Femur (tissue), 1 donor: ENCODE measurements around the gene KCNIP4.

Experiments
- DNase-seq: peaks from one replicate; pipeline ENCODE4 v3.0.0-alpha.2; 2017

KCNIP4 gene

GRCh38 chr4:21554066-21554465 is 394.5 kb downstream of the KCNIP4 start:
- DNase-seq = no peak

GRCh38 chr4:21552455-21552854 is 396.1 kb downstream of the KCNIP4 start:
- no peak for DNase-seq

DNA sequence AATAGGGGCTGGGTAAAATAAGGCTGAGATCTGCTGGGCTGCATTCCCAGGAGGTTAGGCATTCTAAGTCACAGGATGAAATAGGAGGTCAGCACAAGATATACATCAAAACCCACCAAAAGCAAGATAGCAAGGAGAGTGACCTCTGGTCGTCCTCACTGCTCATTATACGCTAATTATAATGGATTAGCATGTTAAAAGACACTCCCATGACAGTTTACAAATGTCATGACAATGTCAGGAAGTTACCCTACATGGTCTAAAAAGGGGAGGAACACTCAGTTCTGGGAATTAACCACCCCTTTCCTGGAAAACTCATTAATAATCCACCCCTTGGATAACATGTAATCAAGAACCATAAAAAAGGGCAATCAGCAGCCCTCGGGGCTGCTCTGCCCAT is 403.6 kb downstream of the KCNIP4 start:
- no peak for DNase-seq

DNA sequence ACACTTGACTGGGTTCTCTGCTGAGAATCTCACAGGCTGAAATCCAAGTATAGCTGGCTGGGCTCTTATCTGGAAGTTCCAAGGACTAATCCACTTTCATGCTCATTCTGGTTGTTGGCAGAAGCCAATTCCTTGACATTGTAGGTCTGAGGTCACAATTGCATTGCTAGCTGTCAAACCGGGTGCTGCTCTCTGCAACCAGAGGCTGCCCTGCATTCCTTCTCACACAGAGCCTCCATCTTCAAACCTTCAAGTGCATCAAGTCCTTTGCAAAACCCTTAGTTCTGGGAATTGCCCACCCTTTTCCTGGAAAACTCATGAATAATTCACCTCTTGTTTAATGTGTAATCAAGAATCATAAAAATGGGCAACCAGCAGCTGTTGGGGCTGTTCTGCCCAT is 404.2 kb downstream of the KCNIP4 start:
- peak; percentile 25 for DNase-seq

DNA sequence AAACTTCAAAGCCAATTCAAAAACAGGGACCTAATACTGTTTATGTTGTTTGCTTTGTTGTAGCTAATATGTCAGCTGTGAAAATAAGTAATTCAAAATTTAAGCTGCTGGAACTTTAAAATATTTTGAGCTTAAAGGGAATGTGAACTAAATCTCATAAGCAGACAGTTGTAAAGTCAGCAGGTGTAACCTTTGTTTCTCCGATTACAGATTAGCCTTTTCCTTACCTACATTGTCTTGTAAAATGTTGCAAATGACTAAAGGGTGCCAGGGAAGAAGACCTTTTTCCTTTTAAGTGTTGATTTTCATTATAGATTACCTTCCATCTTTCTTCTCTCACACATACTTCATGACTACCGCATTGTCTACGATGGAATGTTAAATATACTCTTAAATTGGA is 405.1 kb downstream of the KCNIP4 start:
- no peak for DNase-seq

DNA sequence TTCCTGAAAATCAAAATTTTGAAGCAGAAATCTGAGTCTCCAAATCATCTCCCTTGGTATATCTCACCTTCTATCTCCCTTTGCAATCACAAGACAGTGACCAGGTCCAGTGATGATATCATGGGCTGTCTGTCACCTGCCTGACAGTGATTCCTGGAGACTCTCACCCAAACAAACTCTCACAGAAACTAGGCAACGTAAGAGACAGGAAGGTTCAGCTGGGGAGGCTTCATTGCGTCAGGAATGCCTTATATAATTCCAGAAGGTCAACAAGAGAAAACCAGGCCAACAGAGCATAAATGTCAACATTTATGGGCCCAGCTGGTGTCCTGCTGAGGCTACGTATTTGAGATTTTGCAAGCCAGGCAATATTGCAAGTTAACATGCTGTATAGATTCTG is 412.7 kb downstream of the KCNIP4 start:
- no peak for DNase-seq

GRCh38 chr4:21531048-21531447 is 417.5 kb downstream of the KCNIP4 start:
- no peak for DNase-seq

DNA sequence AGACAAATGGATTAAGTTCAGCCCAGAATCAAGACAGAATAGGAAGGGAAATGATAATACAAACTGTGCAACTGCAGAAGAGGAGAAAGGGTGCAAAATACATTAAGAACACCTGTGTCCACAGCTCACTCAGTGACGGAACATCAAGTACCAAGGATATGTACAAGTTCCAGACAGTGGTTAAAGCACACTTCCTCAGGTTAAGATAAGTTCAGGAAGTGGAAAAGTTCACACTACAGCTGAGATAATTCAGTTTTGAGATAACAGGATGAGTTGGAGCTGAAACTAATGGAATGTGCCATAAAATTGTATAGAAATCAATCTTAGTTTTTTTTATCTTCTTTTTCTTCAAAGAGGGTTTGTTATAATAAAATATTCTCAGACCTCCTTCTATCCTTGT is 419.4 kb downstream of the KCNIP4 start:
- DNase-seq = no peak

GRCh38 chr4:21522296-21522695 is 426.3 kb downstream of the KCNIP4 start:
- DNase-seq = no peak

GRCh38 chr4:21517126-21517859 is 431.3 kb downstream of the KCNIP4 start:
- no peak for DNase-seq

DNA sequence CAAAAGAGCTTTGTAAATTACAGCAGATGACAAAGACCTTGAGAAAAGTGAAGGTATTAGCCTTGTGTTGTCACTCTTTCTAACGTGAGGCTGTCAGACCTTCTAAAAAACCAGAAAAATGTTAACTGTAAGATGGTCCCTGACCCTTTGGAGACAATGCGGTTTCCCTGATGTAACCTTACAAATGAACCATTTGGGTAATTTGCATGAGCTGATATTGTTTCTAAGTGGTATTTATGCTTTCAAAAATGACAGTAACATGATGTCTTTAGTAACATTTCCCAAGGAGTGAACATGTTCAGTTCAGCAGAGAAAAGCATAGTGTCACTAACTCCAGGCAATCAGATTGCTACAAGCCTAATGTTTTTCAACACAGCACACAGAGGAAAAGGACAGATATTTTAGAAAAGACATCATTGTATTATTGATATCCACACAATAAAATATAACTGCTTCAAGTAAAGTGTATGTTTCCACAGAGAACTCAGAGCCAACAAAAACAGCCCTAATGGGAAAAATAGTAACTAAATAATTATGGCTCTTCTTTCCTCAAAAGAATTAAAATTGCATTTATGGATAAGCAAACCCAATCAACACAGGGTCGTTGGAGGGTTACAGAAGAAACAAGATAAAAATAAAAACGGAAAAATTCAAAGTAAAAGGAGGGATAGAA is 434.4 kb downstream of the KCNIP4 start:
- no peak for DNase-seq

GRCh38 chr4:21512353-21512752 is 436.2 kb downstream of the KCNIP4 start:
- no peak for DNase-seq

GRCh38 chr4:21507439-21507838 is 441.1 kb downstream of the KCNIP4 start:
- no peak for DNase-seq

DNA sequence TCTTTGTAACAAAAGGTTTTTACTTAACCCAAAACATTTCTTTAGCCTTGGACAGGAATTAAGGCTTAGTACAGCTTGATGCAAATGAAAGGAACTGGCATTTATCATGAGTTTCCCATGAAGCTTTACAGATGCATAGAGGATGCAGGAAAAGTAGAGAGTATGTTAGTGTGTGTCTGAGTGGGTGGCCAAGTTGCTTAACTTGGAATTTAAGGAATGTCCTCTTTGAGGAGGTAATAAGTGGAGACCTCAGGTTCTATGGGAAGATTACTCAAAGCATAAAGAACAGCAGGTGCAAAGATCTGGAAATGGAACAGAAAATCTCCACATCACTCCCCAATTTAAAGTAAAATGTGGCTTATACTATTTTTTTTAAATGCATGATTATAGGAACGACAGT is 457.9 kb downstream of the KCNIP4 start:
- no peak for DNase-seq

- peak; percentile 21 for DNase-seq
These were observed 471.8 kb downstream of the KCNIP4 start for GRCh38 chr4:21476757-21477156.

DNA sequence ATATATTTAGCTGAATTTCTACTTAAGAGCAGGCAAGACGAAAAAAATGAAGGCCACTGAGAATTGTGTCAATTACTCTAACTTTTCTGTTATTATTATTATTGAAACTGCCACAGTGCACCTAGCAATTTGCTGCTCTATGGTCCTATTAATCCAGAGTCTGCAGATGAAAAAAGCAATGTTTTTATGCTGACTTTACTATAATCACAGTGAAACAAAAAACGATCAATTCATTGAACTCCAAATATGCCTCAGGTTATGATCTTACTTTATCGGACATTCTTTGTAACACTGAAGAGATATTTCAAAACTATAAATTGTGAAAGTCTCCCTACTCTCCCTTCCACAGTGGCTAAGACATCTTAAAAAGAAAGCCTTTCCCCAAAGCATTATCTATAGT is 474.4 kb downstream of the KCNIP4 start:
- DNase-seq = no peak

GRCh38 chr4:21470535-21470934 is 478.0 kb downstream of the KCNIP4 start:
- DNase-seq = no peak

GRCh38 chr4:21469438-21470300 is 478.9 kb downstream of the KCNIP4 start:
- no peak for DNase-seq

- DNase-seq = no peak
These were observed 481.0 kb downstream of the KCNIP4 start for GRCh38 chr4:21467551-21467950.

- DNase-seq = no peak
These were observed 491.3 kb downstream of the KCNIP4 start for GRCh38 chr4:21457086-21457840.

GRCh38 chr4:21454831-21455230 is 493.7 kb downstream of the KCNIP4 start:
- no peak for DNase-seq

DNA sequence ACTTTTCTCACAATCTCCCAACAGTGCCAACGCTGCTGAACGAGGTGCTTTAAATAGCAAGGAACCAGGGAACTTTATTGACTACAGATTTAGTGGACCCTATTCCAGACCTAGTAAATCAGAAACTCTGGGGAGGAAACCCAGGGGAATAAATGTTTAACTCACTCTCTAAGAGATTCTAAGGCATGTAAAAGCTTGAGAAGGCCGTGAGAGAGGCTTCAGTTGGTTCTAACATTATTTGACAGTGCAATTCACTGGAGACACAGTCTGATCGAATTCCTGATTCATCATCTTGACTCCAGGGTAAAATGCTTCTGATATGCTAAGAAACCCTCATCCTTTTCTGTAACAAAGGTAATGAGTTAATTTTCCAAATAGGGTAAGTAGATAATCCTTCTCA is 494.4 kb downstream of the KCNIP4 start:
- no peak for DNase-seq

DNA sequence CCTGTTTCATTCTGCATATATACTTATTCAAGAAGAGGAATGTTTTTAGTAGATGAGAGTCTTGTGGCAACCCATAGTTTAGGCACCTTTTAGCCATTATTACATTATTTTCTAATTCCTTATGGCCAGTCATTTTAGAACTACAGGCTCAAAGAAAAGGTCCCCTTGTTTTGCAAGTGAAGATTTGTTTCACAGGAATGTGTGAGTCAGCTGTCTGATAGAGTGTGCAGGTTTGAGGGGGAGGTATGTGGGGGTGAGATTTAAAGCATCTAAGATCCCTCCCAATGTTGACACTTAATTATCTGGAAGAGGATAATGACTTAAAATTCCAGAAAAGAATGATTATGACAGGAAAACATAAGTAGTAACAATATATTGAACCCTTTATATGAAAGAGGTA is 495.6 kb downstream of the KCNIP4 start:
- no peak for DNase-seq
